ENCODE measurements around the gene MTHFSD. TPM values are rescaled to one million over a fixed set of nuclear protein-coding genes. Genes with fewer than 3 reads are reported as not detected.

MTHFSD gene
- total and polyA plus RNA-seq, 10 of the 15 experiments (the other 5 are each of a cell fraction or from before 2014, with no cell fraction given): 2.2 to 24.5 (median 18.1) TPM

DNA sequence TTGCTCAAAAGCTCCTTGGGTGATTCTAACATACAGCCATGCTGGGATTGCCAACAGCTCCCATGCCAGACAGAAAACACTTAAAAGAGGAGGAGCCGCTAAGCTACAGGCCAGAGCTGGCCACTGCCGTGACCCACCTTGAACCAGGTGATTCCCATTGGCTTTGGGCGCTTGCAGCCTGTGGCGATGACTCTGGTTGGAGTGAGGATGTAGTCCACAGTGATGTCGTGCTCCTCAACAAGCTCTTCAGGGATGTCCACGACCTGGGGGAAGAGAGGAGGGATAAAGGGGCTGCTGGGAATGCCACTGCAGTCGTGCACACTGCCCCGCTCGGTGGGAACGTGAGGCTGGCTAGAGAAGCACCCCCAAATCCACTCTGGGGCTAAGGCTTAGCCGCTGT is 13.5 kb downstream of the MTHFSD start:
- no peak overlapping the region for H3K4me3 ChIP-seq
- no peak for TF ChIP-seq RB1 (IDR thresholded peaks at IDR 0.05; ENCODE audit: borderline replicate concordance)
- no peak for TF ChIP-seq MTA2 (IDR thresholded peaks at IDR 0.05; ENCODE audit: low read depth)
- TF ChIP-seq ASH2L (IDR thresholded peaks at IDR 0.05; ENCODE audit: borderline replicate concordance, low read depth): no peak
- TF ChIP-seq SREBF1 (IDR thresholded peaks at IDR 0.05; ENCODE audit: low read length): no peak
- no peak for TF ChIP-seq TBL1XR1 (IDR thresholded peaks at IDR 0.05; ENCODE audit: low read depth, low read length)
- no peak for TF ChIP-seq SRF (IDR thresholded peaks at IDR 0.05; ENCODE audit: low read depth in 2 of 2, low read length in 2 of 2)
- no peak for TF ChIP-seq NFYA (IDR thresholded peaks at IDR 0.05; ENCODE audit: borderline replicate concordance, low read depth, low read length)
- no peak for TF ChIP-seq STAT3 (IDR thresholded peaks at IDR 0.05; ENCODE audit: low read depth, low read length)
- TF ChIP-seq, protein P1, sequence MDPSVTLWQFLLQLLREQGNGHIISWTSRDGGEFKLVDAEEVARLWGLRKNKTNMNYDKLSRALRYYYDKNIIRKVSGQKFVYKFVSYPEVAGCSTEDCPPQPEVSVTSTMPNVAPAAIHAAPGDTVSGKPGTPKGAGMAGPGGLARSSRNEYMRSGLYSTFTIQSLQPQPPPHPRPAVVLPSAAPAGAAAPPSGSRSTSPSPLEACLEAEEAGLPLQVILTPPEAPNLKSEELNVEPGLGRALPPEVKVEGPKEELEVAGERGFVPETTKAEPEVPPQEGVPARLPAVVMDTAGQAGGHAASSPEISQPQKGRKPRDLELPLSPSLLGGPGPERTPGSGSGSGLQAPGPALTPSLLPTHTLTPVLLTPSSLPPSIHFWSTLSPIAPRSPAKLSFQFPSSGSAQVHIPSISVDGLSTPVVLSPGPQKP (IDR thresholded peaks at IDR 0.05; ENCODE audit: low read depth, low read length): no peak
- TF ChIP-seq BHLHE40 (IDR thresholded peaks at IDR 0.05; ENCODE audit: borderline replicate concordance in 1 of 2, low read depth in 2 of 2, low read length in 1 of 2): no peak
- TF ChIP-seq, protein P2, sequence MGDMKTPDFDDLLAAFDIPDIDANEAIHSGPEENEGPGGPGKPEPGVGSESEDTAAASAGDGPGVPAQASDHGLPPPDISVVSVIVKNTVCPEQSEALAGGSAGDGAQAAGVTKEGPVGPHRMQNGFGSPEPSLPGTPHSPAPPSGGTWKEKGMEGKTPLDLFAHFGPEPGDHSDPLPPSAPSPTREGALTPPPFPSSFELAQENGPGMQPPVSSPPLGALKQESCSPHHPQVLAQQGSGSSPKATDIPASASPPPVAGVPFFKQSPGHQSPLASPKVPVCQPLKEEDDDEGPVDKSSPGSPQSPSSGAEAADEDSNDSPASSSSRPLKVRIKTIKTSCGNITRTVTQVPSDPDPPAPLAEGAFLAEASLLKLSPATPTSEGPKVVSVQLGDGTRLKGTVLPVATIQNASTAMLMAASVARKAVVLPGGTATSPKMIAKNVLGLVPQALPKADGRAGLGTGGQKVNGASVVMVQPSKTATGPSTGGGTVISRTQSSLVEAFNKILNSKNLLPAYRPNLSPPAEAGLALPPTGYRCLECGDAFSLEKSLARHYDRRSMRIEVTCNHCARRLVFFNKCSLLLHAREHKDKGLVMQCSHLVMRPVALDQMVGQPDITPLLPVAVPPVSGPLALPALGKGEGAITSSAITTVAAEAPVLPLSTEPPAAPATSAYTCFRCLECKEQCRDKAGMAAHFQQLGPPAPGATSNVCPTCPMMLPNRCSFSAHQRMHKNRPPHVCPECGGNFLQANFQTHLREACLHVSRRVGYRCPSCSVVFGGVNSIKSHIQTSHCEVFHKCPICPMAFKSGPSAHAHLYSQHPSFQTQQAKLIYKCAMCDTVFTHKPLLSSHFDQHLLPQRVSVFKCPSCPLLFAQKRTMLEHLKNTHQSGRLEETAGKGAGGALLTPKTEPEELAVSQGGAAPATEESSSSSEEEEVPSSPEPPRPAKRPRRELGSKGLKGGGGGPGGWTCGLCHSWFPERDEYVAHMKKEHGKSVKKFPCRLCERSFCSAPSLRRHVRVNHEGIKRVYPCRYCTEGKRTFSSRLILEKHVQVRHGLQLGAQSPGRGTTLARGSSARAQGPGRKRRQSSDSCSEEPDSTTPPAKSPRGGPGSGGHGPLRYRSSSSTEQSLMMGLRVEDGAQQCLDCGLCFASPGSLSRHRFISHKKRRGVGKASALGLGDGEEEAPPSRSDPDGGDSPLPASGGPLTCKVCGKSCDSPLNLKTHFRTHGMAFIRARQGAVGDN (IDR thresholded peaks at IDR 0.05): no peak
- TF ChIP-seq CUX1 (IDR thresholded peaks at IDR 0.05; ENCODE audit: insufficient replicate concordance, low read depth, low read length): no peak
- TF ChIP-seq RAD21 (IDR thresholded peaks at IDR 0.05; ENCODE audit: insufficient read depth, low read depth, low read length): no peak
- no peak for TF ChIP-seq YBX1 (IDR thresholded peaks at IDR 0.05)
- TF ChIP-seq TCF12 (IDR thresholded peaks at IDR 0.05; ENCODE audit: low read depth, low read length): no peak

More for the DNA sequence above, 13.5 kb downstream of the MTHFSD start:
- in situ Hi-C loops (cut with MboI): no loop called here
- SMC1A ChIA-PET (ENCODE audit: uncharacterized antibody, unreplicated experiment): no interaction called here
- intact Hi-C loops (cut with micrococcal nuclease; ENCODE audit: unreplicated experiment): no loop called here
- H3K9ac ChIP-seq (ENCODE audit: control insufficient read depth, insufficient read depth, low read length): no peak overlapping the region
- no peaks in the 10 kb centered on the region for H3K4me1 ChIP-seq (ENCODE audit: control insufficient read depth, insufficient read depth, low read length)
- H3K9me3 ChIP-seq (replicated peaks; ENCODE audit: control insufficient read depth, insufficient read depth, low read length): no peaks in the 10 kb centered on the region
- no peaks in the 10 kb centered on the region for H4K20me1 ChIP-seq (ENCODE audit: control insufficient read depth, insufficient read depth)
- DNase-seq (ENCODE audit: low read depth, low spot score): no peak
- no peak for ATAC-seq
- H3K4me2 ChIP-seq (ENCODE audit: control insufficient read depth, insufficient read depth): no peak overlapping the region
- H3K79me2 ChIP-seq (ENCODE audit: control insufficient read depth, insufficient read depth, low read length): no peaks in the 10 kb centered on the region
- BruUV-seq (replicated peaks): no TSS peak
- H3K36me3 ChIP-seq (ENCODE audit: control insufficient read depth in 2 of 2, insufficient read depth in 2 of 2, low read length in 1 of 2): peaks cover 5 to 18% of the 10 kb centered on the region in 2 experiments
- RAD21 ChIA-PET (ENCODE audit: unreplicated experiment): no interaction called here
- 90% methylated on average over 11 of the region's 11 CpGs for WGBS (ENCODE audit: insufficient coverage, insufficient replicate concordance, low lambda C conversion rate, missing lambda C conversion rate)
- POLR2A ChIA-PET: no interaction called here
- H3K27me3 ChIP-seq (replicated peaks in 1 of 2; ENCODE audit: control insufficient read depth in 2 of 2, insufficient read depth in 2 of 2, low read length in 1 of 2): no peaks in the 10 kb centered on the region
- FAIRE-seq: no peak
- H2AFZ ChIP-seq (ENCODE audit: control insufficient read depth, low read depth, low read length): no peak overlapping the region
- CTCF ChIA-PET: interaction anchor here (1.0 kb wide), 1 partner anchor 17 kb away, joined by 3 read pairs; no protein-coding TSS in a partner anchor
- no peak overlapping the region for H3K27ac ChIP-seq (ENCODE audit: control insufficient read depth, insufficient read depth)

Data from GM12878 (cell line).